Fibroblast of lung (primary cell): ENCODE measurements around the gene CBX6. TPM values are rescaled to one million over a fixed set of nuclear protein-coding genes. Genes with fewer than 3 reads are reported as not detected.

Experiments used
- DNase-seq, 2 donors: peaks; one replicate each; pipeline versions ENCODE4 v3.0.0 to v3.0.0-alpha.2; 2010; ENCODE audit warnings: low read depth in 2 of 2
- H2AFZ ChIP-seq: 2 replicates; pipeline ENCODE4 v1.5.1; 2012; ENCODE audit warnings: low read length, control low read depth, inconsistent platforms
- H3K27ac ChIP-seq: 2 replicates; pipeline ENCODE4 v1.5.1; 2011; ENCODE audit warnings: low read length, control low read depth; ENCODE audit not compliant: insufficient read depth
- H3K27me3 ChIP-seq: 2 replicates; pipeline ENCODE4 v1.5.1; 2011; ENCODE audit warnings: mild to moderate bottlenecking, low read length; ENCODE audit not compliant: control insufficient read depth, insufficient read depth
- H3K36me3 ChIP-seq: 2 replicates; pipeline ENCODE4 v1.5.1; 2011; ENCODE audit warnings: low read length; ENCODE audit not compliant: control insufficient read depth, insufficient read depth
- H3K4me1 ChIP-seq: 2 replicates; pipeline ENCODE4 v1.5.1; 2011; ENCODE audit warnings: low read length; ENCODE audit not compliant: control insufficient read depth, insufficient read depth; ENCODE audit errors: extremely low read depth
- H3K4me2 ChIP-seq: 2 replicates; pipeline ENCODE4 v1.5.1; 2011; ENCODE audit warnings: low read length, control low read depth; ENCODE audit not compliant: insufficient read depth; ENCODE audit errors: extremely low read depth
- H3K4me3 ChIP-seq, 4 experiments: fragments of 200-600 bp in 1 of 4; sonication (generic) in 1 of 4; replicated peaks in 1 of 4; 2 replicates each; pipeline ENCODE4 v1.5.1; 2011 to 2016; ENCODE audit warnings: low read length in 4 of 4, low read depth in 3 of 4, mild to moderate bottlenecking in 3 of 4, control low read depth in 2 of 4, inconsistent platforms in 1 of 4, mixed read lengths in 1 of 4; ENCODE audit not compliant: insufficient read depth in 1 of 4; ENCODE audit errors: control extremely low read depth in 1 of 4
- H3K79me2 ChIP-seq: 2 replicates; pipeline ENCODE4 v1.5.1; 2012; ENCODE audit warnings: mild to moderate bottlenecking, low read length, inconsistent platforms; ENCODE audit not compliant: control insufficient read depth, insufficient read depth
- H3K9ac ChIP-seq: 2 replicates; pipeline ENCODE4 v1.5.1; 2011; ENCODE audit warnings: mild to moderate bottlenecking, low read length, control low read depth; ENCODE audit not compliant: insufficient read depth
- H3K9me3 ChIP-seq: 2 replicates; pipeline ENCODE4 v1.5.1; 2012; ENCODE audit warnings: low read depth, low read length; ENCODE audit not compliant: control insufficient read depth, insufficient read depth
- H4K20me1 ChIP-seq: 2 replicates; pipeline ENCODE4 v1.5.1; 2011; ENCODE audit warnings: low read length; ENCODE audit not compliant: control insufficient read depth, insufficient read depth; ENCODE audit errors: extremely low read depth
- CTCF ChIP-seq, 2 donors: IDR thresholded peaks in 1 of 2; conservative IDR thresholded peaks in 1 of 2; 1 replicate in 1 of 2; 2 replicates in 1 of 2; pipeline ENCODE4 v1.5.1; 2011 to 2012; ENCODE audit warnings: low read length in 2 of 2, control low read depth in 1 of 2, inconsistent platforms in 1 of 2, low read depth in 1 of 2, mild to moderate bottlenecking in 1 of 2
- EZH2 ChIP-seq: IDR thresholded peaks from 2 replicates; pipeline ENCODE4 v1.5.1; 2012; ENCODE audit warnings: low read length, control low read depth, mild to moderate bottlenecking; ENCODE audit errors: missing control alignments
- polyA plus RNA-seq, 2 donors: library from polyadenylated mRNA; depleted of rRNA in 1 of 2; stranded (reverse) in 1 of 2; unstranded in 1 of 2; fragments of >200 nt; gene quantifications; 2 replicates each; pipeline ENCODE4 v1.2.1, GENCODE V29; 2011 to 2012; ENCODE audit warnings: missing spikeins in 1 of 2
- total RNA-seq: library from RNA; depleted of rRNA; stranded (reverse); fragments of >200 nt; gene quantifications from 2 replicates; pipeline ENCODE4 v1.2.1, GENCODE V29; 2014

CBX6 gene
- total and polyA plus RNA-seq, 2 donors (not counting 1 experiment from before 2014, with no cell fraction given) = 20.3 to 53.8 TPM

GRCh38 chr22:38853196-38853651 is 18.8 kb downstream of the CBX6 start:
- no peak for TF ChIP-seq CTCF (conservative IDR thresholded peaks at IDR 0.05 in 1 of 2, IDR thresholded peaks at IDR 0.05 in 1 of 2; ENCODE audit: low read depth in 1 of 2, low read length in 2 of 2)
- TF ChIP-seq EZH2 = no peak
- Histone ChIP-seq H3K4me2 (no peak overlapping the region), H3K4me3 (no peak overlapping the region)

GRCh38 chr22:38852522-38852921 is 19.5 kb downstream of the CBX6 start:
- H3K9me3 ChIP-seq = no peaks in the 10 kb centered on the region
- H2AFZ ChIP-seq = no peak overlapping the region
- no peaks in the 10 kb centered on the region for H4K20me1 ChIP-seq
- TF ChIP-seq EZH2 (no peak), CTCF (conservative IDR thresholded peaks at IDR 0.05 in 1 of 2, IDR thresholded peaks at IDR 0.05 in 1 of 2; ENCODE audit: low read depth in 1 of 2, low read length in 2 of 2) (no peak)
- H3K27ac ChIP-seq = no peak overlapping the region
- peaks cover 2% of the 10 kb centered on the region for H3K4me1 ChIP-seq
- no peak for DNase-seq
- peaks cover 4% of the 10 kb centered on the region for H3K27me3 ChIP-seq
- H3K4me3 ChIP-seq = no peak overlapping the region
- no peaks in the 10 kb centered on the region for H3K79me2 ChIP-seq
- no peak overlapping the region for H3K4me2 ChIP-seq
- no peaks in the 10 kb centered on the region for H3K36me3 ChIP-seq
- no peak overlapping the region for H3K9ac ChIP-seq

More at GRCh38 chr22:38853196-38853651, 18.8 kb downstream of the CBX6 start:
- no peak for DNase-seq
- Histone ChIP-seq H3K9me3 (no peaks in the 10 kb centered on the region), H3K9ac (no peak overlapping the region), H3K36me3 (no peaks in the 10 kb centered on the region), H3K27me3 (peaks cover 4% of the 10 kb centered on the region), H3K27ac (no peak overlapping the region), H4K20me1 (no peaks in the 10 kb centered on the region), H3K4me1 (peaks cover 2% of the 10 kb centered on the region), H3K79me2 (no peaks in the 10 kb centered on the region), H2AFZ (no peak overlapping the region)

GRCh38 chr22:38850941-38851849 is 20.8 kb downstream of the CBX6 start:
- DNase-seq = peak; percentile 59 to 82

More at GRCh38 chr22:38850941-38851849, 20.8 kb downstream of the CBX6 start:
- Histone ChIP-seq H3K4me2 (no peak overlapping the region), H3K4me3 (no peak overlapping the region), H4K20me1 (no peaks in the 10 kb centered on the region), H3K27me3 (peaks cover 4% of the 10 kb centered on the region), H3K27ac (no peak overlapping the region), H3K79me2 (no peaks in the 10 kb centered on the region), H3K9ac (no peak overlapping the region), H3K4me1 (peaks cover 2% of the 10 kb centered on the region), H2AFZ (no peak overlapping the region), H3K36me3 (no peaks in the 10 kb centered on the region), H3K9me3 (no peaks in the 10 kb centered on the region)
- TF ChIP-seq EZH2 = no peak
- no peak for TF ChIP-seq CTCF (conservative IDR thresholded peaks at IDR 0.05 in 1 of 2, IDR thresholded peaks at IDR 0.05 in 1 of 2; ENCODE audit: low read depth in 1 of 2, low read length in 2 of 2)
